NCI-H774 (cell line): ENCODE measurements around the gene PHACTR1.

Experiments used
- DNase-seq: peaks from one replicate; lab custom pipeline; 2025; lab: John Stamatoyannopoulos, UW

Gene PHACTR1

GRCh38 chr6:13267142-13267651, 550.6 kb downstream of the PHACTR1 start:
- DNase-seq = no peak

DNA sequence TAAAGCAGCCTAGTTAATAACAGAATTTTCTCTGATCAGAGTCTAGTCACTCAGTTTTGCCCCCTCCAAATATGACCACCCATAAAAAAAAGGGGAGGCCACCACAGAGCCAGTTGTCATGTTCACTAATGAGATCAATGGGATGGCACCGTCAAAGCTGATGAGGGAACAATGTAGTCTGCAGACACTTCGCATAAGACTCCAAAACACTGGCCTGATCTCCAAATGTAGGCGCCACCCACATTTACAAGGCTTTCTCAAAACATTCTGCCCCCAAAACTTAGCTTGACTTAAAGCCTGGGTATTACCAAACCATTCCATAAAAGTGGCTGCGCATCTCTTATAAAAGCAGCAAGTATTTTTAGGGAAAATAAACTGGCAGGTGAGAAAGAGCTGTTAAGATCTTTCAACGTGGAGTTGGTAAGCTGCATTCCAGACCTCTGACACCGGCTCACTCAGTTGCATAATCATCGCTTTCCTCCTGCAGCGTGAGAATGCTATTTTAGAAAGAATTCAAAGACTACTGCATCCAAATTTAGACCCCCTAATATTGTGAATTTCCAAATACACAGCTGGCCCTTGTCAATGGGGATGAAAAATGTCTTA, 552.4 kb downstream of the PHACTR1 start:
- DNase-seq = no peak

- DNase-seq = no peak
These were observed 555.8 kb downstream of the PHACTR1 start for GRCh38 chr6:13272131-13273046.

- DNase-seq = no peak
These were observed 556.8 kb downstream of the PHACTR1 start for GRCh38 chr6:13273202-13273930.

DNA sequence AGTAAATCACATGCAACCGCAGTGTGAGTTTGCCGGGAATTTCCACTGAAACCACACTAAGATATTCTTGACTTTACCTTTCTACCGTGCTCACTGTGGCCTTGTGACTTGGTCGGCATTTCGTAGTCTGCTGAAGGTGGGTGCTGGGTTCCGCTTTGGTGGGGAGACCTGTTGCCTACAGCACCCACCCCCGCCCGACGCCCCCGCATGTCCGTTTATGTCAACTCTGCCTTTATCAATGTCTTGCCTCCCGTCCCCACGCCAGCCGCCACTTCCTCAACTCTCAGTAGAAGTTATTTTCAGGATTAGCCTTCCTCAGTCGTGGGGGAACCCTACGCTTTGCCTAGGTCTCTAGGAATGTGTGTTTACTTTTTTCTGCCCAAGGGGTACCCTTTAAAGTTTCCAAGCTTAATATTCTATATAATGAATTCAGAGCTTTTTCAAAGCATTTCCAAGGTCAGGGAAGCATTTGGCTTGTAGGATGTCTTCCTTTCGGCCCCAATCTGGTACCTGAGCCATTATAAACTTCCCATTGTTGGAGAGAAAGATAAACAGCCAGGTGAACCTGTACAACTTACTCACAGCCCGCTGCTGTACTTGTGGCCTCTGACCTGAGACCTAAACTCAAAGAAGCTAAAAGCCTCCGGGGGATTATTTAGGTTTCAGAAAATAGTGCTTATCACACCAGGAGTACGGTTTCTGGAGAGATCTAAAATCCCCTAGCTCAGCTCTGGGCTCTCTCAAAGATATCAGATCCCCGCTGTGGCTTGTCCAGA, 557.6 kb downstream of the PHACTR1 start:
- DNase-seq = no peak

DNA sequence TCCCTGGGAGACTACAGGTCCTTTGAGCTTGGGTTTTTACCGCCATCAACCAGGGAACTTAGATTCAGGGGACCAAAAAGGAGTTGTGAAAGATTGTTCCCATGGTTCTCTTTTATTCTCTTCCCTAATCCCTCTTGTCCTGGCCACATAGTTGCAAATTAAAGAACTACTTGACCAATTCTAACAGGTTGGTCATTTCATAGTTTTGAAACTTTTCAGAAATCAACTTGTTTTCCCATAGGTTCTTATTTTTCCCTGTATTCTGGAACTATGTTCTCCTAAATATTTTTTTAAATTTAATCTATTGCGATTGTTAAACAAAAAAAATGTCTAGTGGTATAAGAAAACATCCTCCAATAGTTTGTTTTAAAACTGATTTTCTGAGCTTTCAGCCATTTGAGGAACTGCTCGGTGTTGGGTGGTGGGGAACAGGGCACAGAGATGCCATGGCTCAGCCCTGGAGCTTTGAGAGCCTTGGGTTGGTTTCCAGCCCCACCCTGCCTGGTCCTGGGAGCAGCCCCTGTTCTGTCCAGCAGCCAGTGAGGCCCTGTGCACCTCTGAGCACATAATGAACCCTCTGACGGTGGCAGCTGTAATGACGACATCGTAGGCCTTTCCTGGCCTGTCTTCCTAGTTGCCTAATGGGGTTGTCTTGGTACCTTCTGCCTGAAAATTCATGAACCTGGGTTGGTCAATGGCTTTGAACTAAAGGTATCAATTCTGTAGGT, 558.3 kb downstream of the PHACTR1 start:
- no peak for DNase-seq

GRCh38 chr6:13275435-13275989, 558.9 kb downstream of the PHACTR1 start:
- no peak for DNase-seq

GRCh38 chr6:13277231-13277630, 560.7 kb downstream of the PHACTR1 start:
- no peak for DNase-seq

DNA sequence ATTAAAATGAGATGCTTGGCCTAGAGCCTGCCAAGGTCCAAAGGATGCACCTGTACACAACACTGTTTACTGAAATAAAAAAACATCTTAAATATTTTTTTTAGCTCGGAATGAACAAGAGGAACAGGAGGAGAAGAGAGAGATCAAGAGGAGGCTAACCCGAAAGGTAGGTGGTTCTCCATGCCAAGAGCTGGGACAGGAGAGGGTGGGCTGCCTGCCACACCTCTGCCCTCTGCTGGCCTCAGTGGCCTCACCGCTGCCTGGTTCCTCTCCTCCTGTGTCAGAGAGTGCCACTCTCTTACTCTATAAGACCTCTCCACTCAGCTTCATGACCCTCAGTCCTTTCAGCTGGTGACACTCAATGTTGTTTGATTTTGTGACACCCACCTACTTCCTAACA, 561.6 kb downstream of the PHACTR1 start:
- no peak for DNase-seq

GRCh38 chr6:13278991-13279390, 562.4 kb downstream of the PHACTR1 start:
- no peak for DNase-seq

GRCh38 chr6:13280254-13280653, 563.7 kb downstream of the PHACTR1 start:
- no peak for DNase-seq

DNA sequence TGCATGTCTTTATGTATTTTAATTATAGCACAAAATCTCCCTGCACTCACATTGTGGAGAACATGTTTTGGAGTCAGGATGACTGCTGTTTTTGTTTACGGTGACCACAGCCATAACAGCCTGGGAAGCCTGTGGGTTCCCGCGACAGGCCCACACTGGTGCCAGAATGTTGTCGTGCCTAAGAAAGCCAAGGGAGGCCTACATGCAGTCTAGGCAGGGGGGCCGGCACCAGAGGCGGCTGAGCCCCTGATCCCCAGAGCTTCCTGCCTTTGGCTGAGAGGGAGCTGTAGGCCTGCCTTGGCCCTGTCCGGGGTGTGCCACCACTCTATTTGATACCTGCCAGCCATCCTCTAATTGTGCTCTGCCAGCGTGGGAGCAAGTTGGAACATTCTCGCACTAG, 565.1 kb downstream of the PHACTR1 start:
- no peak for DNase-seq

DNA sequence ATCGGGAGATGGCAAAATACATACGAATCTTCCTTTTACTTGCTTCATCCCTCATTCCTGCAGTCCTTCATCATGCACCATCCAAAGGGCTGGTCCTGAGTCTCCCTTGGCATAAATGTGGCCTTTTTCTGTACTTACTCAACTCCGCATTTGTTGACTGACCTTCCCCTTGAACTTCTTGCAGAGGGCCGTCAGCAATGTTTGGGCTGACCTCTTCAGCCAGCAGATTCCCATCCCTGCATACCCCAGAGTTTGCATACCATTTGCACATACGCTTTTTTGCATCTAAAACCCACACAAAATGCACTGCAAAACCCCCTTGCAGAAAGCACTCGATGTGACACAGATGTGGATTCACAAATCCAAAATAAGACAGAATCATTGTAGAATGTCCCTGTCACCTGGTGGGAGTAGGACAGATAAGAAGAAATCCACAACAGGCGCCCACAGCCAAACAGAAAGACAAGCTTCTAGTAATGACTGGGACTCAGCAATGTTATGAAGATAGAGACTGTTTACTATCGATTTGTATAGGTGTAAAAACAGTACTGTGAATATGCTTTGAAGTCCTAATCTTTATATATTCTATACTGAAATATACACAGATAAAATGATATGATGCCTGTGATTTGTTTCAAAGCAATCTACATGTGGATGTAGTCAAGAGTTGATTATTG, 566.0 kb downstream of the PHACTR1 start:
- no peak for DNase-seq

DNA sequence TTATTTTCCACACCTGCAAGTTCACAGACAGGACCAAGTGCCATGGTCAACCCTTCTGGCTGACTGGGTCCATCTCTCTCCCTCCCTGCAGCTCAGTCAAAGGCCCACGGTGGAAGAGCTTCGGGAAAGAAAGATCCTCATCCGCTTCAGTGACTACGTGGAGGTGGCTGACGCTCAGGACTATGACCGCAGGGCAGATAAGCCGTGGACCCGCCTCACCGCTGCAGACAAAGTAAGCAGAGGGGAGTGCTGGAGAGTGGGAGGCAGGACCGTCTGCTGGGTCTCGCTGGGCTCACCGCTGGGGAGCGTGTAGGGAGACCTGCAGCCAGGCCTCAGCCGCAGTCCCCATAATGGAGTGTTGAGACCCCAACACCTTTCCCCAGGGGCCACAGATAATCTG, 566.8 kb downstream of the PHACTR1 start:
- no peak for DNase-seq

DNA sequence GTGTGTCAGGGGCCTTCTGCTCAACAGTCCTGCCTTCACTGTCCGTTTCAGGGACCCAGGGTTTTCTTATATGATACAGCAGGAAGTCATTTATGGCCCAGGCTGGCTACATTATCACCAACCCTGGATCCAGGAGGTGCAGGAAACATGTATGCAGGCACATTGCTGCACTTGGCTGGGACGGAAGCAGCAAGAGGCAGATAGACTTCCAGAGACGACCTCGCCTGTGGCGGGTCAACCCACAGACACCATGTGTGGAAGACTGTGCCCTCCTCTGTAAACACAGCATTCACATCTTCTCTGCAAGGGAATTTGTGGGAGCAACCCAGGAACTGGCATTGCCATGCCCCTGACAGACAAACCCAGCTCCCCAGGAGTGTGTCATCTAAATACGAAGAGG, 568.1 kb downstream of the PHACTR1 start:
- DNase-seq = no peak

DNA sequence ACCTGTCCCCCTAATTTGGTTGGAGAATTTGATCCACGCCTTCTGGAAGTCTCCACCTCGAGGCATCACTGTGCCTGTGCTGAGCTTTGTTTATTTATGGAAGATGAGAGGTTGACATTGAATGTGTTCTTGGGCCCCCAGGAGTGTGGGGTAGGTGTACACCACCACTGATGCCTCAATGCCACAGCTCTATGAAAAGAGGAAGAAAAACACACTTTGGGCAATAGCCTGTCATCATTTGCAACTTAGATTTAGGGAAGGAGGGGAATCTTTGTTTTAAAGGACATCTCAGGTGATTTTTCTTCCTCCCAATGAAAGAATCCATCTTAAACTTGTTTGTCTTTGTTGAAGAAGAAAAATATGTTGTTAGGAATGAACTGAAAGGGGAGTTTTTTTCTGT, 569.1 kb downstream of the PHACTR1 start:
- DNase-seq = no peak

DNA sequence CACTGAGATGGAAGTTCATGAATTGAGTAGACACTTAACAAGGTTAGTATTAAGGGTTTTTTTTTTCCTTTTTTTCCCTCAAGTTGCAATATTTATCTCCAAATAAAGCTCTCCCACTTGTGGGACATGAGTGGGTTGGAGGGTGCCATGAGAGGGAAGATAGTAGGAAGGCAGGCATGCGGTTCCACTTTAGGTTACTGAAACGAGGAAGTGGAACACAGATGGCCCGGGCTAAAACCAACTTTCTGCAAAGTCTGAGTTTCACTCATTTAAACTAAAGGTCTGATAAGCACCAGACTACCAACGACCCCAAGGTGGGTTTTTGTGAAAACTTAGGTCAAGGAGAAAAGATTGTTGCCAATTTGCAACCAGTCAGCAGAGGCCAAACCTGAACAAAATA, 569.6 kb downstream of the PHACTR1 start:
- DNase-seq = no peak

GRCh38 chr6:13287104-13287503, 570.5 kb downstream of the PHACTR1 start:
- DNase-seq = no peak

DNA sequence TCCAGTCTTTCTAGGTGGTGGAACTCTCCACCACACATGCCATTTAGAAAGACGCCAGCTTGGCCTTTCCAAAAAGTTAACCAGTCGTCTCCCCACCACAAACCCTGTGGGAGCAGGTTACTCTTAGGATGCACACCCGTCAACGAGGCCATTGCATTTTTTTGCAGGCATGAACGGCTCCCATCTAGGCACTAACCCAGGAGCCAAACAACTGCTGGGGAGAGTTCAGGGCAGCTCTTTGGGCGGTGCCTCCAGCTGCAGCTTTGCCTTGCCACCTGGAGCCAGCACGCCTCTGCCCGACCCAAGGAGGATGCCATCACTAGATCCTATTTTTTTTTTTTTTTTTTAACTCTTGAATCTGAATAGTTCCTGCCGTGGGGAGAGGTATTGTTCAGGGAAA, 571.9 kb downstream of the PHACTR1 start:
- DNase-seq = no peak

DNA sequence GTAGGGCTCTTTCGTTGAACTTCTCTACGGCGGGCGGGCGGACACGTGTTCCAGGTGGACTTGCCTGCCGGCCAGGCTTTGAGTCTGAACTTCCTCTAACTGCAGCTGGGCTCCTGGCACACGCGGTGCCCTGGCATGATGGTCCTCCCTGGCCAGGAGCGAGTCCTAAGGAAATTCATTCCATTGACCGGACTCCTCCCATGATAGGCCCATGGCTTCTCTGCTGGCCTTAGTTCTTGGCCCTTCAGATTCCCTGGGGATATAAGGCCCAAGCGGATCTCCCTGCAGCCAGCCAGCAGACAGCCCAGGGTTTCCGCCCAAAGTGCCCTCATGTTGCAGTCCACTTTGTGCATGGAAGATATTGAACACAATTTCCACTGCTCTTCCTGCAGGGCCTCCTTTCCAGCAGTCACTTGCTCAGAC, 572.4 kb downstream of the PHACTR1 start:
- no peak for DNase-seq
